Neural cell (in vitro differentiated cells): Measurements from ENCODE around the gene UQCC2.

ENCODE experiments used
- CTCF ChIP-seq: fragments of 450-650 bp; IDR thresholded peaks from 2 replicates; pipeline ENCODE4 v1.5.1; 2014; ENCODE audit warnings: antibody characterized with exemption, mild to moderate bottlenecking, moderate library complexity; ENCODE audit not compliant: poor library complexity, severe bottlenecking
- EZH2 ChIP-seq: fragments of 200-600, 300-800 bp; shearing (Covaris generic), sonication (generic); IDR thresholded peaks from 2 replicates; pipeline ENCODE4 v1.6.1; 2014; ENCODE audit warnings: antibody characterized with exemption, low read length, borderline replicate concordance, mild to moderate bottlenecking; ENCODE audit not compliant: insufficient read depth, poor library complexity, severe bottlenecking
- POLR2AphosphoS5 ChIP-seq: IDR thresholded peaks from 2 replicates; pipeline ENCODE4 v1.6.1; 2012

GRCh38 chr6:33663028-33663427 lies 48.5 kb downstream of the UQCC2 start:
- TF ChIP-seq CTCF: no peak
- TF ChIP-seq POLR2AphosphoS5: no peak
- no peak for TF ChIP-seq EZH2
